ENCODE results near the gene IFNA17.
"Not testable (repeated sequence)": the region's sequence is repeated elsewhere in the genome, so short reads cannot be mapped to it uniquely, and the experiment has no call there.

Gene IFNA17

GRCh38 chr9:21228122-21228521 is at the start of gene IFNA17:
Gene IFNA17, minus strand, starts transcription at chr9:21228222. Its CDS starts 49 bp downstream, at chr9:21228173.
- no peak for DNase-seq

- no peak for DNase-seq
Observed at GRCh38 chr9:21268347-21268657, 40.3 kb upstream of the IFNA17 start.

GRCh38 chr9:21267485-21268346 is 39.7 kb upstream of the IFNA17 start:
- no peak for DNase-seq

GRCh38 chr9:21266733-21267484 is 38.9 kb upstream of the IFNA17 start:
- DNase-seq, result no peak

- DNase-seq, result no peak
Observed at GRCh38 chr9:21265421-21266189, 37.6 kb upstream of the IFNA17 start.

- no peak for DNase-seq
Observed at GRCh38 chr9:21255538-21256212, 27.7 kb upstream of the IFNA17 start.

GRCh38 chr9:21252721-21253547 is 24.9 kb upstream of the IFNA17 start:
- peak; percentile 12 to 39 for DNase-seq

GRCh38 chr9:21251638-21252037 is 23.6 kb upstream of the IFNA17 start:
- no peak for DNase-seq

GRCh38 chr9:21251190-21251589 is 23.2 kb upstream of the IFNA17 start:
- no peak for DNase-seq

GRCh38 chr9:21244836-21245235 is 16.8 kb upstream of the IFNA17 start:
- DNase-seq, result no peak

GRCh38 chr9:21239911-21240310 is 11.9 kb upstream of the IFNA17 start, which contains the start of gene IFNA14:
Gene IFNA14, minus strand, starts transcription at chr9:21240005. Its CDS starts 70 bp downstream, at chr9:21239935.
- no peak for DNase-seq

GRCh38 chr9:21236360-21236714 is 8.3 kb upstream of the IFNA17 start:
- not testable (repeated sequence) for DNase-seq

- peak; percentile 37 to 52 for DNase-seq
Observed at GRCh38 chr9:21235468-21236359, 7.7 kb upstream of the IFNA17 start.

GRCh38 chr9:21234153-21234687 is 6.2 kb upstream of the IFNA17 start:
- DNase-seq, result no peak

GRCh38 chr9:21233258-21233657 is 5.2 kb upstream of the IFNA17 start:
- DNase-seq, result no peak

GRCh38 chr9:21217211-21217610 is 10.8 kb downstream of the IFNA17 start, which contains the start of gene IFNA16:
Gene IFNA16, minus strand, starts transcription at chr9:21217311. Its CDS starts 6 bp downstream, at chr9:21217305.
- not testable (repeated sequence) for DNase-seq

GRCh38 chr9:21213411-21214326 is 14.4 kb downstream of the IFNA17 start:
- peak in 1 of 2 experiments; percentile 24 for DNase-seq

- not testable (repeated sequence) for DNase-seq
Observed at GRCh38 chr9:21212160-21212559, 15.9 kb downstream of the IFNA17 start.

GRCh38 chr9:21210782-21211181 is 17.2 kb downstream of the IFNA17 start:
- DNase-seq, result not testable (repeated sequence)

Data from NCI-H524 (cell line).